GM23338 (cell line): ENCODE data around the gene ZNF8.

Experiments
- EZH2 ChIP-seq: fragments of 200-600 bp; sonication (generic); IDR thresholded peaks from one replicate; pipeline ENCODE4 v1.8.0; 2017; ENCODE audit warnings: antibody characterized with exemption, mild to moderate bottlenecking, low read depth; ENCODE audit not compliant: unreplicated experiment
- EZH2phosphoT487 ChIP-seq: fragments of 200-600 bp; sonication (generic); IDR thresholded peaks from one replicate; pipeline ENCODE4 v1.8.1; 2018; ENCODE audit warnings: antibody characterized with exemption; ENCODE audit not compliant: unreplicated experiment
- JUNB ChIP-seq: IDR thresholded peaks from one replicate; pipeline ENCODE4 v1.6.1; 2016; ENCODE audit warnings: antibody characterized with exemption; ENCODE audit not compliant: unreplicated experiment
- POLR2AphosphoS5 ChIP-seq: IDR thresholded peaks from 2 replicates; pipeline ENCODE4 v1.6.1; 2016; ENCODE audit warnings: antibody characterized with exemption, low read depth
- REST ChIP-seq: IDR thresholded peaks from one replicate; pipeline ENCODE4 v1.6.1; 2018; ENCODE audit warnings: antibody characterized with exemption; ENCODE audit not compliant: unreplicated experiment
- ZNF114 ChIP-seq: fragments of 250-450 bp; sonication (Bioruptor Pico); IDR thresholded peaks from 2 replicates; pipeline ENCODE4 v1.5.0; 2020; ENCODE audit warnings: mild to moderate bottlenecking, moderate library complexity
- TF ChIP-seq, protein P1 (sequence below), 2 experiments: fragments of 200-600 bp in 1 of 2; sonication (generic) in 1 of 2; conservative IDR thresholded peaks; 2 replicates each; pipeline versions ENCODE4 v1.5.1 to v1.6.1; 2016 to 2017; ENCODE audit warnings: antibody characterized with exemption in 2 of 2, low read depth in 2 of 2, mild to moderate bottlenecking in 2 of 2, moderate library complexity in 1 of 2

GRCh38 chr19:58275564-58275963 lies 3.2 kb upstream of the ZNF8 start:
- TF ChIP-seq, protein P1, sequence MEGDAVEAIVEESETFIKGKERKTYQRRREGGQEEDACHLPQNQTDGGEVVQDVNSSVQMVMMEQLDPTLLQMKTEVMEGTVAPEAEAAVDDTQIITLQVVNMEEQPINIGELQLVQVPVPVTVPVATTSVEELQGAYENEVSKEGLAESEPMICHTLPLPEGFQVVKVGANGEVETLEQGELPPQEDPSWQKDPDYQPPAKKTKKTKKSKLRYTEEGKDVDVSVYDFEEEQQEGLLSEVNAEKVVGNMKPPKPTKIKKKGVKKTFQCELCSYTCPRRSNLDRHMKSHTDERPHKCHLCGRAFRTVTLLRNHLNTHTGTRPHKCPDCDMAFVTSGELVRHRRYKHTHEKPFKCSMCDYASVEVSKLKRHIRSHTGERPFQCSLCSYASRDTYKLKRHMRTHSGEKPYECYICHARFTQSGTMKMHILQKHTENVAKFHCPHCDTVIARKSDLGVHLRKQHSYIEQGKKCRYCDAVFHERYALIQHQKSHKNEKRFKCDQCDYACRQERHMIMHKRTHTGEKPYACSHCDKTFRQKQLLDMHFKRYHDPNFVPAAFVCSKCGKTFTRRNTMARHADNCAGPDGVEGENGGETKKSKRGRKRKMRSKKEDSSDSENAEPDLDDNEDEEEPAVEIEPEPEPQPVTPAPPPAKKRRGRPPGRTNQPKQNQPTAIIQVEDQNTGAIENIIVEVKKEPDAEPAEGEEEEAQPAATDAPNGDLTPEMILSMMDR (conservative IDR thresholded peaks at IDR 0.05; ENCODE audit: low read depth in 2 of 2): no peak
- TF ChIP-seq EZH2phosphoT487: no peak
- no peak for TF ChIP-seq JUNB
- TF ChIP-seq POLR2AphosphoS5: no peak
- TF ChIP-seq ZNF114: no peak
- no peak for TF ChIP-seq REST
- no peak for TF ChIP-seq EZH2
